ENCODE data around the gene PITX1. TPM values are rescaled to one million over a fixed set of nuclear protein-coding genes. Genes with fewer than 3 reads are reported as not detected.

The PITX1 gene
- polyA plus RNA-seq, 3 donors: not detected

- DNase-seq (ENCODE audit: low read depth in 3 of 3, low spot score in 2 of 3): no peak
Measured at GRCh38 chr5:135030123-135030955, 3.7 kb downstream of the PITX1 start.

- no peak for DNase-seq (ENCODE audit: low read depth in 3 of 3, low spot score in 2 of 3)
Measured at GRCh38 chr5:135029477-135030122, 4.4 kb downstream of the PITX1 start.

GRCh38 chr5:135028791-135029476 lies 5.1 kb downstream of the PITX1 start:
- no peak for DNase-seq (ENCODE audit: low read depth in 3 of 3, low spot score in 2 of 3)

- no peak for DNase-seq (ENCODE audit: low read depth in 3 of 3, low spot score in 2 of 3)
Measured at GRCh38 chr5:135027697-135028615, 6.1 kb downstream of the PITX1 start.

- DNase-seq (ENCODE audit: low read depth in 3 of 3, low spot score in 2 of 3): no peak
Measured at GRCh38 chr5:135027266-135027696, 6.7 kb downstream of the PITX1 start.

GRCh38 chr5:135026645-135027265 lies 7.3 kb downstream of the PITX1 start:
- DNase-seq (ENCODE audit: low read depth in 3 of 3, low spot score in 2 of 3): no peak

GRCh38 chr5:135025730-135026644 lies 8.0 kb downstream of the PITX1 start:
- DNase-seq (ENCODE audit: low read depth in 3 of 3, low spot score in 2 of 3): no peak

GRCh38 chr5:135024956-135025729 lies 8.9 kb downstream of the PITX1 start:
- DNase-seq (ENCODE audit: low read depth in 3 of 3, low spot score in 2 of 3): no peak

GRCh38 chr5:135020111-135020895 lies 13.7 kb downstream of the PITX1 start:
- no peak for DNase-seq (ENCODE audit: low read depth in 3 of 3, low spot score in 2 of 3)

GRCh38 chr5:135019314-135019713 lies 14.7 kb downstream of the PITX1 start:
- DNase-seq (ENCODE audit: low read depth in 3 of 3, low spot score in 2 of 3): no peak

- no peak for DNase-seq (ENCODE audit: low read depth in 3 of 3, low spot score in 2 of 3)
Measured at GRCh38 chr5:135018457-135018856, 15.6 kb downstream of the PITX1 start.

GRCh38 chr5:135016861-135017290 lies 17.2 kb downstream of the PITX1 start:
- DNase-seq (ENCODE audit: low read depth in 3 of 3, low spot score in 2 of 3): no peak

- DNase-seq (ENCODE audit: low read depth in 3 of 3, low spot score in 2 of 3): no peak
Measured at GRCh38 chr5:135015942-135016341, 18.1 kb downstream of the PITX1 start.

- no peak for DNase-seq (ENCODE audit: low read depth in 3 of 3, low spot score in 2 of 3)
Measured at GRCh38 chr5:135013947-135014570, 20.0 kb downstream of the PITX1 start.

- DNase-seq (ENCODE audit: low read depth in 3 of 3, low spot score in 2 of 3): no peak
Measured at GRCh38 chr5:135013445-135013844, 20.6 kb downstream of the PITX1 start.

GRCh38 chr5:135012951-135013391 lies 21.1 kb downstream of the PITX1 start:
- DNase-seq (ENCODE audit: low read depth in 3 of 3, low spot score in 2 of 3): no peak

Data from right renal cortex interstitium (tissue), 3 donors.